Heart left ventricle (tissue), 13 donors: Measurements from ENCODE around the gene MYO7B.

Source experiments
- POLR2A ChIP-seq, 2 donors: fragments of 450-650 bp; IDR thresholded peaks; one replicate each; pipeline ENCODE4 v1.6.1; 2017; ENCODE audit warnings: antibody characterized with exemption in 2 of 2, mild to moderate bottlenecking in 2 of 2, moderate library complexity in 2 of 2
- TF ChIP-seq, protein P1 (sequence below), 12 donors: fragments of 200-600 bp; sonication (generic) in 4 of 12; IDR thresholded peaks; one replicate each; pipeline versions ENCODE4 v1.5.0 to v1.8.0; 2018 to 2022; ENCODE audit warnings: antibody characterized with exemption in 12 of 12, mild to moderate bottlenecking in 5 of 12
- donor health status: ischemic (EF 13 %, LVEDD 7.1; RV severe dilation, severe dysfunction).
- donor health status: DM: no; HTN: yes; CAD: no.
- donor health status: DM: no; HTN: no; CAD: no.
- donor health status: ischemic (EF 25% LVEDD 6.9; RV normal size, moderate dysfunction).
- donor health status: ischemic (EF 25% LVEDD 5.7; RV mildly dilated, moderate dysfunction).
- donor health status: ischemic (EF 35%, LVEDD 5.7; RV mildly dilated, moderate dysfunction).
- donor health status: nonischemic (EF 11% LVEDD 7.7; RV severe dilation, severe dysfunction).
- donor health status: DM: yes; HTN: yes; CAD: no.
- donor health status: PGD.
- donor health status: ischemic (EF 29% LVEDD 5.4; RV normal size, mild dysfunction).
- donor health status: nonischemic (EF 23%, LVEDD 6.1; RV moderate dilation, normal function).

- TF ChIP-seq, protein P1, sequence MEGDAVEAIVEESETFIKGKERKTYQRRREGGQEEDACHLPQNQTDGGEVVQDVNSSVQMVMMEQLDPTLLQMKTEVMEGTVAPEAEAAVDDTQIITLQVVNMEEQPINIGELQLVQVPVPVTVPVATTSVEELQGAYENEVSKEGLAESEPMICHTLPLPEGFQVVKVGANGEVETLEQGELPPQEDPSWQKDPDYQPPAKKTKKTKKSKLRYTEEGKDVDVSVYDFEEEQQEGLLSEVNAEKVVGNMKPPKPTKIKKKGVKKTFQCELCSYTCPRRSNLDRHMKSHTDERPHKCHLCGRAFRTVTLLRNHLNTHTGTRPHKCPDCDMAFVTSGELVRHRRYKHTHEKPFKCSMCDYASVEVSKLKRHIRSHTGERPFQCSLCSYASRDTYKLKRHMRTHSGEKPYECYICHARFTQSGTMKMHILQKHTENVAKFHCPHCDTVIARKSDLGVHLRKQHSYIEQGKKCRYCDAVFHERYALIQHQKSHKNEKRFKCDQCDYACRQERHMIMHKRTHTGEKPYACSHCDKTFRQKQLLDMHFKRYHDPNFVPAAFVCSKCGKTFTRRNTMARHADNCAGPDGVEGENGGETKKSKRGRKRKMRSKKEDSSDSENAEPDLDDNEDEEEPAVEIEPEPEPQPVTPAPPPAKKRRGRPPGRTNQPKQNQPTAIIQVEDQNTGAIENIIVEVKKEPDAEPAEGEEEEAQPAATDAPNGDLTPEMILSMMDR (IDR thresholded peaks at IDR 0.05) = no peak
- TF ChIP-seq POLR2A (IDR thresholded peaks at IDR 0.05) = no peak
These were observed 16.9 kb downstream of the MYO7B start for GRCh38 chr2:127552336-127552735.
